IMR-90 (cell line): Measurements from ENCODE around the gene RPS3A.

ENCODE experiments used
- CEBPB ChIP-seq: IDR thresholded peaks from 2 replicates; pipeline ENCODE4 v1.6.1; 2012; ENCODE audit warnings: low read depth, low read length, improper control_type of control experiment
- FOS ChIP-seq: fragments of 150-350 bp; IDR thresholded peaks from 2 replicates; pipeline ENCODE4 v1.6.1; 2016; ENCODE audit warnings: low read depth, low read length
- MAFK ChIP-seq: IDR thresholded peaks from 2 replicates; pipeline ENCODE4 v1.6.1; 2012; ENCODE audit warnings: low read depth, low read length, improper control_type of control experiment
- MAZ ChIP-seq: IDR thresholded peaks from 2 replicates; pipeline ENCODE4 v1.6.1; 2012; ENCODE audit warnings: low read depth, mild to moderate bottlenecking, low read length, improper control_type of control experiment, moderate library complexity, borderline replicate concordance
- MXI1 ChIP-seq: IDR thresholded peaks from 2 replicates; pipeline ENCODE4 v1.6.1; 2012; ENCODE audit warnings: low read depth, mild to moderate bottlenecking, low read length, moderate library complexity, borderline replicate concordance
- NFE2L2 ChIP-seq: fragments of 150-350 bp; IDR thresholded peaks from 2 replicates; pipeline ENCODE4 v1.6.1; 2016; ENCODE audit warnings: low read depth, mild to moderate bottlenecking, low read length
- POLR2A ChIP-seq: IDR thresholded peaks from 2 replicates; pipeline ENCODE4 v1.6.1; 2012; ENCODE audit warnings: mild to moderate bottlenecking, low read depth, low read length
- RAD21 ChIP-seq: IDR thresholded peaks from 2 replicates; pipeline ENCODE4 v1.6.1; 2012; ENCODE audit warnings: low read length, improper control_type of control experiment
- RFX5 ChIP-seq: IDR thresholded peaks from 2 replicates; pipeline ENCODE4 v1.8.0; 2012; ENCODE audit warnings: low read depth, mild to moderate bottlenecking, low read length, moderate library complexity
- SMC3 ChIP-seq: fragments of 150-350 bp; IDR thresholded peaks from 2 replicates; pipeline ENCODE4 v1.6.1; 2016; ENCODE audit warnings: low read depth, mild to moderate bottlenecking, antibody characterized with exemption, low read length, moderate library complexity
- TF ChIP-seq, protein P1 (sequence below): conservative IDR thresholded peaks from 2 replicates; pipeline ENCODE4 v1.5.1; 2012; ENCODE audit warnings: mild to moderate bottlenecking, low read depth, low read length, improper control_type of control experiment
- TF ChIP-seq, protein P2 (sequence below): fragments of 150-350 bp; IDR thresholded peaks from 2 replicates; pipeline ENCODE4 v1.6.1; 2017; ENCODE audit warnings: mild to moderate bottlenecking, antibody characterized with exemption, low read length, low read depth

DNA sequence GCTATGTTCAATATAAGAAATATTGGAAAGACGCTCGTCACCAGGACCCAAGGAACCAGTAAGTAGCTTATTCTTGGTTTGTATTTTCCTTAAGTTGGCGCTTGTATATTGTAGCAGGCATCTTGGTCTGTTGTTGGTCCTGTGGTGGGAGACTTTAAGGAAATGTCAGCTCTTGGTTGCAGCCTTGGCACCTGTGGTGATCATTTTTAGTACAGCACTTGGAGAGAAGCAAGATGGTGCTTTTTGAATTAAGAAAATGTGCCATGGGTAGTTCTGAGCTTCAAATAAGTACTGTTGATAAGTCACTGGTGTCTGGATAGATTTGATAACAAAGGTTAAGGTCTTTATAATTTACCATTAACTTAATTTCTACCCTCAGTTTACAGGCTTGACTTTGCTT is 1.1 kb downstream of the RPS3A start:
- TF ChIP-seq, protein P1, sequence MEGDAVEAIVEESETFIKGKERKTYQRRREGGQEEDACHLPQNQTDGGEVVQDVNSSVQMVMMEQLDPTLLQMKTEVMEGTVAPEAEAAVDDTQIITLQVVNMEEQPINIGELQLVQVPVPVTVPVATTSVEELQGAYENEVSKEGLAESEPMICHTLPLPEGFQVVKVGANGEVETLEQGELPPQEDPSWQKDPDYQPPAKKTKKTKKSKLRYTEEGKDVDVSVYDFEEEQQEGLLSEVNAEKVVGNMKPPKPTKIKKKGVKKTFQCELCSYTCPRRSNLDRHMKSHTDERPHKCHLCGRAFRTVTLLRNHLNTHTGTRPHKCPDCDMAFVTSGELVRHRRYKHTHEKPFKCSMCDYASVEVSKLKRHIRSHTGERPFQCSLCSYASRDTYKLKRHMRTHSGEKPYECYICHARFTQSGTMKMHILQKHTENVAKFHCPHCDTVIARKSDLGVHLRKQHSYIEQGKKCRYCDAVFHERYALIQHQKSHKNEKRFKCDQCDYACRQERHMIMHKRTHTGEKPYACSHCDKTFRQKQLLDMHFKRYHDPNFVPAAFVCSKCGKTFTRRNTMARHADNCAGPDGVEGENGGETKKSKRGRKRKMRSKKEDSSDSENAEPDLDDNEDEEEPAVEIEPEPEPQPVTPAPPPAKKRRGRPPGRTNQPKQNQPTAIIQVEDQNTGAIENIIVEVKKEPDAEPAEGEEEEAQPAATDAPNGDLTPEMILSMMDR = no peak
- TF ChIP-seq, protein P2, sequence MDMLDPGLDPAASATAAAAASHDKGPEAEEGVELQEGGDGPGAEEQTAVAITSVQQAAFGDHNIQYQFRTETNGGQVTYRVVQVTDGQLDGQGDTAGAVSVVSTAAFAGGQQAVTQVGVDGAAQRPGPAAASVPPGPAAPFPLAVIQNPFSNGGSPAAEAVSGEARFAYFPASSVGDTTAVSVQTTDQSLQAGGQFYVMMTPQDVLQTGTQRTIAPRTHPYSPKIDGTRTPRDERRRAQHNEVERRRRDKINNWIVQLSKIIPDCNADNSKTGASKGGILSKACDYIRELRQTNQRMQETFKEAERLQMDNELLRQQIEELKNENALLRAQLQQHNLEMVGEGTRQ = no peak
- no peak for TF ChIP-seq RFX5
- TF ChIP-seq MAZ = no peak
- TF ChIP-seq POLR2A = no peak
- TF ChIP-seq NFE2L2 = no peak
- no peak for TF ChIP-seq SMC3
- TF ChIP-seq CEBPB = no peak
- TF ChIP-seq RAD21 = no peak
- no peak for TF ChIP-seq MXI1
- TF ChIP-seq FOS = no peak
- no peak for TF ChIP-seq MAFK
